K562 (cell line): ENCODE data around the gene N4BP2. TPM values are rescaled to one million over a fixed set of nuclear protein-coding genes. Genes with fewer than 3 reads are reported as not detected.

ENCODE experiments used
- ATAC-seq: fragments of 200-7000 bp; cut with Tn5 transposase; 3 replicates; pipeline ENCODE4 v1.9.1; 2020; ENCODE audit warnings: moderate library complexity
- BruUV-seq: library from RNA; stranded (reverse); fragments of 400-500 nt; replicated peaks from 2 replicates; lab custom pipeline; 2021; lab: Mats Ljungman, UMichigan
- CTCF ChIA-PET: fragments of 300-600 bp; formaldehyde crosslinking; extraction: SDS; loops from one replicate; lab custom pipeline; 2021; ENCODE audit warnings: low intra/inter-chr PET ratio; lab: Yijun Ruan, JAX
- POLR2A ChIA-PET: fragments of 300-600, 350-650 bp; sonication (Branson Sonifier 250); formaldehyde crosslinking; extraction: SDS; loops from one replicate; lab custom pipeline; 2021; ENCODE audit warnings: antibody characterized with exemption, inconsistent platforms; lab: Yijun Ruan, JAX
- DNase-seq, 4 experiments: peaks; one replicate each; pipeline versions ENCODE4 v3.0.0 to v3.0.0-alpha.2; 2011 to 2018; ENCODE audit warnings: low spot score in 3 of 4, mixed read lengths in 3 of 4; ENCODE audit errors: extremely low read depth in 1 of 4
- FAIRE-seq: peaks from 2 replicates; lab custom pipeline; 2011; peaks lifted over from hg19 to GRCh38; lab: Jason Lieb, UNC
- H2AFZ ChIP-seq: 2 replicates; pipeline ENCODE4 v1.6.0; 2011; ENCODE audit warnings: low read depth, low read length, control low read depth, inconsistent platforms
- H3K27ac ChIP-seq: fragments of 200-600 bp; 3 replicates; pipeline ENCODE4 v1.8.0; 2011; ENCODE audit warnings: low read depth, mild to moderate bottlenecking, control low read depth, inconsistent platforms, low read length, moderate library complexity, mixed read lengths; ENCODE audit errors: extremely low read depth
- H3K27me3 ChIP-seq, 2 experiments: fragments of 300-600 bp in 1 of 2; 2 replicates in 1 of 2; 3 replicates in 1 of 2; pipeline versions ENCODE4 v1.6.0 to v1.8.0; 2011; ENCODE audit warnings: inconsistent platforms in 2 of 2, low read length in 2 of 2, mild to moderate bottlenecking in 1 of 2, mixed read lengths in 1 of 2, moderate library complexity in 1 of 2; ENCODE audit not compliant: control insufficient read depth in 2 of 2, insufficient read depth in 2 of 2
- H3K36me3 ChIP-seq: fragments of 300-600 bp; 3 replicates; pipeline ENCODE4 v1.8.0; 2011; ENCODE audit warnings: mild to moderate bottlenecking, low read length, inconsistent platforms; ENCODE audit not compliant: control insufficient read depth, insufficient read depth
- H3K4me1 ChIP-seq, 2 experiments: fragments of 200-600 bp in 1 of 2; replicated peaks in 1 of 2; 2 replicates in 1 of 2; 3 replicates in 1 of 2; pipeline versions ENCODE4 v1.5.1 to v1.8.0; 2011; ENCODE audit warnings: inconsistent platforms in 2 of 2, low read length in 2 of 2, mild to moderate bottlenecking in 1 of 2, mixed read lengths in 1 of 2, moderate library complexity in 1 of 2; ENCODE audit not compliant: control insufficient read depth in 2 of 2, insufficient read depth in 2 of 2
- H3K4me2 ChIP-seq: 2 replicates; pipeline ENCODE4 v1.6.1; 2011; ENCODE audit warnings: low read length, control low read depth, inconsistent platforms, mixed read lengths; ENCODE audit not compliant: insufficient read depth
- H3K4me3 ChIP-seq: fragments of 200-600 bp; sonication (generic), shearing (Covaris generic); 2 replicates; pipeline ENCODE4 v1.5.1; 2016; ENCODE audit warnings: control low read depth, inconsistent platforms
- H3K79me2 ChIP-seq: fragments of 200-600 bp; 3 replicates; pipeline ENCODE4 v1.8.0; 2011; ENCODE audit warnings: low read length, inconsistent platforms; ENCODE audit not compliant: control insufficient read depth, insufficient read depth
- H3K9ac ChIP-seq, 2 experiments: 2 replicates each; pipeline versions ENCODE4 v1.6.0 to v1.6.1; 2011; ENCODE audit warnings: low read depth in 2 of 2, low read length in 2 of 2, control low read depth in 1 of 2, inconsistent platforms in 1 of 2, mild to moderate bottlenecking in 1 of 2, mixed read lengths in 1 of 2; ENCODE audit not compliant: insufficient read depth in 1 of 2
- H3K9me1 ChIP-seq: one replicate; pipeline ENCODE4 v1.6.0; 2011; ENCODE audit warnings: inconsistent platforms, mild to moderate bottlenecking, low read length, moderate library complexity; ENCODE audit not compliant: control insufficient read depth, insufficient read depth
- H3K9me3 ChIP-seq: replicated peaks from 2 replicates; pipeline ENCODE4 v1.5.1; 2011; ENCODE audit warnings: low read depth, low read length, inconsistent platforms; ENCODE audit not compliant: control insufficient read depth, insufficient read depth
- H4K20me1 ChIP-seq: replicated peaks from 2 replicates; pipeline ENCODE4 v1.6.1; 2011; ENCODE audit warnings: low read length, inconsistent platforms, mixed read lengths; ENCODE audit not compliant: control insufficient read depth, insufficient read depth
- CREM ChIP-seq: IDR thresholded peaks from 2 replicates; pipeline ENCODE4 v1.6.1; 2014; ENCODE audit warnings: antibody characterized with exemption, low read depth
- EGR1 ChIP-seq: fragments of 450-650 bp; conservative IDR thresholded peaks from 2 replicates; pipeline ENCODE4 v1.6.1; 2017; ENCODE audit warnings: mild to moderate bottlenecking
- GTF2F1 ChIP-seq: IDR thresholded peaks from 2 replicates; pipeline ENCODE4 v1.6.1; 2011; ENCODE audit warnings: low read depth, low read length, improper control_type of control experiment
- JUND ChIP-seq, 2 experiments: IDR thresholded peaks; 2 replicates in 1 of 2; 3 replicates in 1 of 2; pipeline ENCODE4 v1.6.1; 2011; ENCODE audit warnings: borderline replicate concordance in 2 of 2, low read depth in 2 of 2, low read length in 2 of 2, improper control_type of control experiment in 1 of 2, missing biosample characterization in 1 of 2, missing genetic modification characterization in 1 of 2, missing genetic modification reagents in 1 of 2
- L3MBTL2 ChIP-seq: fragments of 450-650 bp; IDR thresholded peaks from 2 replicates; pipeline ENCODE4 v1.6.1; 2016; ENCODE audit warnings: mild to moderate bottlenecking, moderate library complexity
- MEIS2 ChIP-seq: fragments of 450-650 bp; IDR thresholded peaks from 2 replicates; pipeline ENCODE4 v1.6.1; 2014; ENCODE audit warnings: mild to moderate bottlenecking; ENCODE audit not compliant: partially characterized antibody
- PBX2 ChIP-seq, 2 experiments: IDR thresholded peaks in 1 of 2; conservative IDR thresholded peaks in 1 of 2; 2 replicates each; pipeline ENCODE4 v1.6.1; 2016; ENCODE audit warnings: low read depth in 2 of 2, mild to moderate bottlenecking in 1 of 2, missing compliant biosample characterization in 1 of 2, missing genetic modification characterization in 1 of 2, moderate library complexity in 1 of 2
- PREB ChIP-seq: sonication (generic); formaldehyde crosslinking; IDR thresholded peaks from 2 replicates; pipeline ENCODE4 v1.8.1; 2023; ENCODE audit warnings: mild to moderate bottlenecking, missing genetic modification reagents
- SMC3 ChIP-seq: conservative IDR thresholded peaks from 2 replicates; pipeline ENCODE4 v1.6.1; 2011; ENCODE audit warnings: low read depth, low read length, improper control_type of control experiment; ENCODE audit not compliant: insufficient read depth
- SNIP1 ChIP-seq: fragments of 450-650 bp; IDR thresholded peaks from 2 replicates; pipeline ENCODE4 v1.7.1; 2017; ENCODE audit warnings: low read depth, mild to moderate bottlenecking
- ZNF592 ChIP-seq: fragments of 450-650 bp; IDR thresholded peaks from 2 replicates; pipeline ENCODE4 v1.6.1; 2017; ENCODE audit warnings: antibody characterized with exemption, mild to moderate bottlenecking
- WGBS: fragments of 100-300 bp; shearing (Covaris generic); methylation state at CpG from one replicate; pipeline ENCODE4 v1.1.6; 2016; ENCODE audit warnings: low coverage, mixed read lengths; ENCODE audit not compliant: insufficient coverage; ENCODE audit errors: missing lambda C conversion rate; 5-methylcytosine and 5-hydroxymethylcytosine counted together
- in situ Hi-C: fragments of 300-500 bp; cut with MboI; formaldehyde crosslinking; loops from 4 replicates; pipeline ENCODE4 v1.15.0; 2018; ENCODE audit warnings: inconsistent platforms, mixed read lengths
- intact Hi-C: fragments of 100-400 bp; cut with micrococcal nuclease; formaldehyde crosslinking; loops from 2 replicates; pipeline ENCODE4 v1.14.2; 2022
- polyA plus RNA-seq, 8 experiments: library from polyadenylated mRNA; depleted of rRNA in 4 of 8; stranded (reverse) in 5 of 8; unstranded in 3 of 8; fragments of >200 nt; fragmentation: Nextera tagmentation in 2 of 8; fragmentation: Illumina TruSeq in 1 of 8; extraction: Ambion mirVana in 2 of 8; extraction: Trizol in 1 of 8; gene quantifications; 2 replicates each; pipeline versions ENCODE4 v1.2.1 to v1.2.3, GENCODE V29; 2011 to 2014; ENCODE audit warnings: inconsistent platforms in 1 of 8, missing spikeins in 1 of 8
- total RNA-seq, 7 experiments: library from RNA; depleted of rRNA in 6 of 7; stranded (reverse); fragments of >200 nt in 6 of 7; fragmentation: Illumina TruSeq in 2 of 7; extraction: Trizol in 2 of 7; gene quantifications; 2 replicates each; pipeline versions ENCODE4 v1.2.1 to v1.2.3, GENCODE V29; 2011 to 2021; ENCODE audit warnings: low replicate concordance in 1 of 7

N4BP2 gene
- total and polyA plus RNA-seq, 9 of the 15 experiments (the other 6 are each of a cell fraction or from before 2014, with no cell fraction given), result 2.7 to 12.6 (median 7.6) TPM

GRCh38 chr4:40190880-40191815 is 134.5 kb downstream of the N4BP2 start:
- Histone ChIP-seq H4K20me1 (no peaks in the 10 kb centered on the region), H3K9me3 (no peaks in the 10 kb centered on the region), H2AFZ (peak overlapping the region; percentile 80), H3K27ac (peak overlapping the region; percentile 3; the same call in 1 of the 3 replicates), H3K4me3 (no peak overlapping the region), H3K27me3 (no peaks in the 10 kb centered on the region), H3K4me1 (peaks cover 23 to 35% of the 10 kb centered on the region in 2 experiments), H3K79me2 (no peaks in the 10 kb centered on the region), H3K4me2 (peak overlapping the region; percentile 22), H3K9ac (peak overlapping the region; percentile 3 to 42; a peak in 2 of 4 replicates), H3K9me1 (no peaks in the 10 kb centered on the region), H3K36me3 (no peaks in the 10 kb centered on the region)
- ChIA-PET CTCF (no interaction called here), POLR2A (interaction anchor here (0.6 to 1.4 kb wide), 5 partner anchors 10 to 1297 kb away, joined by 3 to 4 read pairs (median 3); no protein-coding TSS in a partner anchor)
- FAIRE-seq (peak; percentile 75), ATAC-seq (peak; percentile 25), DNase-seq (no peak)
- intact Hi-C loops, result no loop called here
- no TSS peak for BruUV-seq
- in situ Hi-C loops, result no loop called here
- WGBS, result 18% methylated on average over 14 of the region's 14 CpGs
- TF ChIP-seq GTF2F1, result no peak
- no peak for TF ChIP-seq EGR1
- TF ChIP-seq SNIP1, result no peak
- 0 out of 2 replicates have a peak, but pooled peaks have one; percentile 13 for TF ChIP-seq L3MBTL2
- TF ChIP-seq SMC3, result no peak
- 0 out of 2 replicates have a peak, but pooled peaks have one; percentile 2 for TF ChIP-seq JUND (IDR thresholded peaks at IDR 0.05; ENCODE audit: borderline replicate concordance, low read depth, low read length)
- no peak; the same call in 2 of the 3 replicates for TF ChIP-seq JUND (tag; IDR thresholded peaks at IDR 0.05; ENCODE audit: borderline replicate concordance, low read depth, low read length)
- TF ChIP-seq PBX2 (CRISPR knock-in tag; IDR thresholded peaks at IDR 0.05; ENCODE audit: low read depth), result no peak
- TF ChIP-seq PBX2 (tag; conservative IDR thresholded peaks at IDR 0.05; ENCODE audit: low read depth), result peak; percentile 81
- 0 out of 2 replicates have a peak, but pooled peaks have one; percentile 48 for TF ChIP-seq ZNF592
- TF ChIP-seq MEIS2, result peak; percentile 89
- no peak for TF ChIP-seq CREM
- TF ChIP-seq PREB (CRISPR knock-in tag), result 0 out of 2 replicates have a peak, but pooled peaks have one; percentile 14
